Right renal cortex interstitium (tissue), 3 donors: ENCODE results near the gene GLI3. TPM values are rescaled to one million over a fixed set of nuclear protein-coding genes. Genes with fewer than 3 reads are reported as not detected.

Experiments
- DNase-seq, 3 donors: peaks; one replicate each; pipeline ENCODE4 v3.0.0-alpha.2; 2013; ENCODE audit warnings: low read depth in 3 of 3, low spot score in 2 of 3
- polyA plus RNA-seq, 3 donors: library from polyadenylated mRNA; unstranded; fragments of 120-200 nt; gene quantifications; one replicate each; pipeline ENCODE4 v1.2.1, GENCODE V29; 2013; ENCODE audit not compliant: insufficient read length in 3 of 3

The GLI3 gene
- polyA plus RNA-seq, 3 donors: 13.5 to 15.0 (median 14.5) TPM

DNA sequence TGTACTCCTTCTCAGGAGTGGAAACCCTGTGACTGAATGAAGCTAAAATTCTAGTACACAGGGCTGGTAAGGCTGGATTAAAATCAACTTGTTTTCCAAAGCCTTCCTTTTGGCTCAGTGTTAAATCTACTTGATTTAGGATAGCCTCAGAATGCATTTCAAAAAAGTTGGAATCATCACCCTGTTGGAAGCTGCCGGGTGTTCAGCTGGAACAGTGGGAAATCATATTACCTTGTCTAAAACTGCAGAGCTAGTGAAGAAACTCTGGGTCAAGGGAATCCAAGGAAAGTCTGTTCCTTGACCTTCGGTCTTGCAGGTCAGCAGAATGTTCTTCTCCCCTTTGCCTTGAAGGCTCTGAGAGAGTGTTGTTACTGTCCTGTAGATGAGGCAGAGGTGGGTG is 282.0 kb downstream of the GLI3 start:
- no peak for DNase-seq

DNA sequence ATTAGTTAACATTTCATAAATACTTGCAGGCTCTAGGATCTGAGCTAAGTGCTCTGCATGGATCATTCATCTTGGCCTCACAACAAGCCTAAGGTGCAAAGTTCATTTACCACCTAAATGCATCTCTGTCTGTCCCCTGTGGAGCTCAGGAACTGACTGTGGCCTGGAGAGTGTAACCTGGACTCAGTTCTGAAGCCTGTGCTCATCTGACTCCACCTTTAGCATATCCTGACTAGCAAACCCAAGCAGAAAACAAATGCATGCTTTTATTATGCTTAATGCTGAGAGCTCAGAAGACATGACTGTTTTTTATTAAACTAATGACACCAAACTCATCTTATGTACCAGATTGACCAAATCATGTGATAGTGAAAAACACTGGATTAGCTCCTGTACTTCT is 288.5 kb downstream of the GLI3 start:
- DNase-seq: no peak

DNA sequence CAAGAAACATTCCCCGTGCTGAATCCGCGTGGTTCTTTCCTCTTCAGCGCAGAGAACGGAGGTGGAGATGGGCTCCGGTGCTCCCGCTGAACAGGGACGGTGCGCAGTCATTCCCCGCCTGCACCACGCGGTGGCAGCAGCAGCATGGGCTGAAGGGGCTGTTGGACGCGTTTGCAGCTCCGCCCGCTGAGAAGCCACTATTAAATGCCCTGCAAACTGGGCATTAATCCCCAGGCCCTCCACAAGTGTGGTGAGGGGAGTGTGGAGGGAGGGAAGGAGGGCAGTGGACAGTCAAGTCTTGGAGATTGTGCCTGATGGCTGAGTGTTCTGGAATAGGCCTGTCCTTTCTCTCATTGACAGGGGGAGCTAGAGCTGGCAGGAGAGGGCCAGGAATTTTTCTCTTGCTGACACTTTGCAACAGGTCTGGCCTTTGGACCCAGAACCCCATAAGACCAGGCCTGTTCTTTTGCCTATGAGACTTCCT is 293.9 kb downstream of the GLI3 start:
- DNase-seq: peak; percentile 49 to 68 (median 62)

DNA sequence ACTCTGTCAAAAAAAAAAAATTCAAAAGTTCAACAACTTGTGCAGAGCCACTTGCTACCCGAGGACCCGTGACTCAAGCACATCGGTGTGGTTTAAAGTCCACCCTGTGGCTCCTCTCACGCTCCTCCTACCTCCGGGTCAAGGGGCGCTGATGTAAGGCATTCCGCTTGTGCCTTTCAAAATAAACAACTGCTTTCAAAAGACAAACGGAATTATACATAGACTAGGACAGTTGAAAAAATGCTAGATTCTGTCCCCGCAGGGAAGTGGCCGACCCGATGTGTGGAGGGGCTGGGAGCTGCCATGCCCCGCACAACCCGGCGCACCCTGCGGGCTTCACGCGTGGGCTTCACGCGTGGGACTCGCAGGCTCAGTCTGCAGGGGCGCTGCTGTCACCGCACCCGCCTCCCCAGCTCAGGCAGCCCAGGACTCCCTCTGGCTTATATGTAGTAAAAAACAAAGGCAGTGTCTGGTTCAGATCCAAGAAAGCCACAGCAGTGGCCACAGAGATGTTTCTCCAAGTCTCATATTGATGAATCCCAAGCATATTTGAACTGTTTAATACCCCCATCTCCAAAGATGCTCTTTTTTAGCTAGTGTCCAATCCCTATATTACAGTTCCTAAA is 294.4 kb downstream of the GLI3 start:
- DNase-seq: peak in 1 of 3 donors; percentile 17

DNA sequence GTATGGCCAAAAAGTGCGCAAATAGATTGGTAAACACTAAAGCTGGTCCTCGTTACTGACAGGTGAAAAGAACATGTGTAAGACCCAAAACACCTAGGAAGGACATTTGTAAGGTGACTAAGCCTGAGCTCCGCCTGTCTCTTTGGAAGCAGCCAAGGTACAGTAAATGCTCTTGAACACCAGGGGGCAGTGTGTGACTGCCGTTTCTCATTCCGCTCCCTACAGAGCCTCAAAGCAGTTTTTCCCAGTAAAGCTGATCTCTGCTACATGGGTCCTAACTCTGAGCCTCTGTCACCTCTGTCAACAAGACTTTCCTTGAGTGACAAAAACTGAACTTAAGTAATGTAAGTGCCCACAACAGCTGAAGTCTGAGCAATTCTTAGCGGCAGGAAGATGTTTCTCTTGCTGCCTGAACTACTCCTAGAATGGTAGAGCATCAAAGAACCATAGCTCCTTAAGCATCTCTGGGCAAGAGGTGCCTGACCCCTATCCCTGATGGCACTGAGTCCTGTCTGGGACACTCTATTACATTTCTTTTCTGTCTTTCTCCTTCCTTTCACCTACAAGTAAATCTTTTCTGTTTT is 296.2 kb downstream of the GLI3 start:
- DNase-seq: peak in 2 of 3 donors; percentile 56 to 68

DNA sequence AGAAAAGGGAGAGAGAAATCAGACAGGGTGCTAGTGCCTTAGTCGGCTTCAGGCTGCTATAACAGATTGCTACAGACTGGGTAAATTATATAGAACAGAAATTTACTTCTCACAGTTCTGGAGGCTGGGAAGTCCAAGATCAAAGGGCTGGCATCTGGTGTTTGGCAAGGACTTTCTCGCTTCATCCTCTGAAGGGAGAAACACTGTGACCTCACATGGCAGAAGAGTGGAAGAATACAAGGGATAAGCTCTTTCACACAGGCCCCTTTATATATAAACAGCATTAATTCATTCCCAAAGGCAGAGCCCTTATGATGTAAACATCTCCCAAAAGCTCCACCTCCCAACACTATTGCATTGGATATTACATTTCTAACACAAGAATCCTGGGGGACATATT is 298.6 kb downstream of the GLI3 start:
- no peak for DNase-seq

DNA sequence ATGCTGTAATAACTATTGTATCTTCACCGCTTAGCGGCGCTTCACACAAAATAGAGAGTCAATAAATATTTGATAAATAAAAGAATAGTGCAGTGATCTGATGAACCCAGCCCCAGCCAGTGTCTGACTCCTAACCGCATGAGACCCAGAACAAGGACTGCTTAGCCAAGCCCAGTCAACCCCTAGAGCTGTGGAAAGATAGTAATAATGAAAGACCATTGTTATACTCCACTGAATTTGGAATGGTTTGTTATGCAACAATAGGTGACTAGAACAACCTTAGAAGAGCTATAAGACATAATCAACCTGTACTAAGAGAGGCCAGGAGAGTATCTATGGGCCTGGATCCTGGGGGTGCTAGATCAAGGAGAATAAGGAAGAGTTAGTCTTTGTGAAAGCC is 303.6 kb downstream of the GLI3 start:
- no peak for DNase-seq

DNA sequence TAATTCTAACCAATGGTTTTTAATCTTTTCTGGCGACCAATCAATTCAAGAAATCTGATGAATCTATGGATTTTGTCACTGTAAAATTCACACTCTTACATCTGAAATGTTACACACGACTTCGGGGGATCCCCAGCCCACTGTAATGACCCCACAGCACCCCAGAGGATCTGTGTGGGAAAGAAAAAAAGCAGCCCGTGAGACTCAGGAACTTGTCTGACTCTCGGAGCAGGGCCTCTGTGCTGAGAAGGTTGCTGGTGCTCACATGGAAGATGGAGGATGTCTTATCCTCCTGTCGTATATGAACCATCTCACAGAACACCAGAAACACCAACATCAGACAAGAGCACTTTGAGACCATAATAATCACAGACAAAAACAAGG is 305.8 kb downstream of the GLI3 start:
- no peak for DNase-seq

DNA sequence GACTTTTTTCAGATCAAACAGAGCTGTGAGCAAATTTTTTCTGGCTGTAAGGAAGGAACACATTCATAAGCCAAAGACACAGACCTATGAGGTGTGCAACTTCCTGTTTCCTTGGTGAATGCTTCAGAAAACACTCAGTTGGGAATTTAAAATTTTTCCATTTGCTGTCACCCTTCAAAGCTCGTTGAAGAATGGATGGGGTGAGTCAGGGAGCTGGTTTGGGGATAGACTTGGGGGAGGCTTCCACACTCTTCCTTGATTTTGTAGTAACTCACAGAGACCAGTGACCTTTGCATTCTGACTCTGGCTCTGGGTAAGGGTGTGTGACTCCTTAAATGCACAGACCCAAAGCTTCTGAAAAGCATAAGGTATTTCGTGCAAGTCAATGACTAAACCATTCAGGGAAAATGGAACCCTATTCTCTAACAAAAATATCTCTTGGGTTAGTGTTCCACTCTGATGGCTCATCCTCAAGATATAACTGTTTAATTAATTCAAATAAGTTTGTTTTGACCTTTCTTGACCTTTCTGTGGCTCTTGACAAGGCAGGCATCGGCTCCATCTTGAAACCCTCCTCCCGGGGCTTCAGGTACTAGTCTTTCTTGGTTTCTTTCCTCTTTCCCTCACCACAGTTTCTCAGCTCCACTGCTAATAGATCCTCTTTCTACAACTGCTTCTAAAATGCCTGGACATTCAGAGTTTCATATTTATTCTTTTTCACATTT is 306.3 kb downstream of the GLI3 start:
- DNase-seq: no peak

DNA sequence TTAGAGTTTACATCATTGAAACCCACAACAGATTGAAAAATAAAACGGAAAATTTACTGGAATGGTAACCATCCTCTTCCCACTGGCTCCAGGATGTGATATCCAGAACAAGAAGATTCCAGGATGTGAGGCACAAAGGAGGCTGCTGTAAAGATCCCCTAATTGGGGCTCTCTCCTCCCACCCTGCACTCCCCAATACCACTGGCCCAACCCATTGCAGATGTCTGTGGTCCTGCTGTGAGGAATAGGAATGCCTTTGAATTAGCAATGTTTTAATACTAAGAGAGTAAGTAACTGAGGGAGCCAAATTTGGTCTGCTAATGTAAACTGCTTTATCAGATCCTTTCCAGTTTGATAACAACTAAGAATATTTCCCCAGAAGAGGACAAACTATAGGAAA is 308.2 kb downstream of the GLI3 start:
- no peak for DNase-seq

DNA sequence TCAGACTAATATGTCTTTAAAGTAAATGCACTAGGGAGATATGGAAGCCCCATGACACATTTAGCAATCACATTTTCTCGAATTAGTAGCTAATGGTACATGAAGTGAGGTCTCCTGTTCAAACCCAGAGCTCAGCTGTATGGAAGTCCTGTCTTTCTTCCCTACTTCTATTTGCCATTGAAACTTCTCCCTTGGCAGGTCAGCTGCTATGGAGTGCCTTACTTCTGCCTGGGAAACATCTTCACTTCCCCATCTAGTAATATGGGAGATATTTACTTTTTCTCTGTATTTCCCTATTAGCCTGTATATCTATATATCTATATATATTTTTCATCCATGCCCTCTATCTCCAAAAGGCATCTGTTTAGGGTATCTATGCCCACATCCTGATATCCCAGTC is 308.8 kb downstream of the GLI3 start:
- DNase-seq: no peak

DNA sequence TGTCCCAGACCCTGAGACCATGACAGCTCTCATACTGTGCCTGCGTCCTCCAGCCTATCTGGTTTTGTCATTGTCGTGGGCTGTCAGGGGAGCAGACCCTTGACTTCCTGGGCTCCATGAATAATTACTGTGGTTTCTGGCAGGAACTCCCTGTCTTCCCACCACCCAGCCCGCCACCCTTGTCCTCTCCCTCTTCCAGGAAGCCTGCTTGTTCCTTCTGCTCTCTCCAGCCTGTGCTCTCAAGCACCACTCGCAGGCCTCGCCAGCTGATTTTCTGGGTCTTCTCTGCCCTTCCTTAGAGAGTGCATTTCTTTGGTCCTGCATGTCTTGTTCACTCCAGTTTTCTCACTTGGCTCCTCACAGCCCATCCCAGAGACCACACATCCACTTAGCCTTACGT is 309.6 kb downstream of the GLI3 start:
- DNase-seq: no peak

DNA sequence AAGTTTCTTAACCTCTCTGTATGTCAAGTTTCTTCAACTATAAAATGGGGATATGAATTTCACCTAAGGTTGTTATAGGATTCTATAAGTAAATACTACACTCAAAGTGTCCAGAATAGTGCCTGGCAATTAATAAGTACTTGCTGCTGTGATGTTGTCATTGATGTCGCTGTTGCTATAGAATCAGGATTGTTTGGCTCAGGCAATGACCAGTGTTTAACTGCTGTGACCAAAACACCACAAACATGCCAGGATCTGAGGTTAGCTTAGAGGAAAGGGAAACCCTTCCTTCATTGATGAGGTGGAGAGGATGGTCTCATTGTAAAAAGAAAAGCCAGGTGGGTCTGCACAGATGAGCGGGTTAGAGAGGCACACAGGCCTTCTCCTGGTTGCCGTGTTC is 311.1 kb downstream of the GLI3 start:
- DNase-seq: no peak

DNA sequence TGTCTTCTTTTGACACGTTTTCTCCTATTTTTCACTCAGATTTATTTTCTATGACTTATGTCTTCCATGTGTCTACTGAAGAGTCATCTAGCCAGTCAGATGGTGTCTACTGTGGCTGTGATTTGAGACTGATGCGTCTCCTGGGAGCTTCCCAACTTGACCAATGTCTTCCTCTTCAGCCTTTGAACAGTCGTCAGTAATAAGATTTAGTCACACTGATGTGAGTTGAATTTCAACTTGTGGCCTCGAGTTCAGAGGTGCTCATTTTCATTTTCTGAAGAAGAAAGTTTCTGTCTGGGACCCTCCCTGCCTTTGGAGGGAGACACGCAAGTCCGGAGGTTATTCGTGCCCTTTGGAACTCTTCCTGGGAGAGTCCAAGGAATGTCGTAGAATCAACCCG is 312.2 kb downstream of the GLI3 start:
- DNase-seq: no peak

DNA sequence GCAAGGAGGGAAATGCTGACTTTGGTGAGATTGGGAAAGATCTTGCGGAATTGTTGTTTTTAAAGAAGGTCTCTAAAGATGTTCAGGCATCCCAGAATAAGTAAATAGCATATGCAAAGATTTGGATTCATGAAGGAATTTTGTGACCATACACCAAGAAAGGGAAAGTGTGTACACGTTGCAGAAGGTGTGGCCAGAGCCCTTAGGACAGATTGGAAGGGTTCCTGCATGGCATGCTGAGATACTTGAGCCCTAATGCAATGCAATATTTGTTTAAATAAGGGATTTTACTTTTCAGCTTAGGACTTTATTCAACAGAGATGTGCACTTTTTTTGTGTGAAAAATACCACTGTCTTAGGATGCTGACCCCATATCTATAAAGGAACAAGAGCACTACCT is 314.6 kb downstream of the GLI3 start:
- DNase-seq: no peak

DNA sequence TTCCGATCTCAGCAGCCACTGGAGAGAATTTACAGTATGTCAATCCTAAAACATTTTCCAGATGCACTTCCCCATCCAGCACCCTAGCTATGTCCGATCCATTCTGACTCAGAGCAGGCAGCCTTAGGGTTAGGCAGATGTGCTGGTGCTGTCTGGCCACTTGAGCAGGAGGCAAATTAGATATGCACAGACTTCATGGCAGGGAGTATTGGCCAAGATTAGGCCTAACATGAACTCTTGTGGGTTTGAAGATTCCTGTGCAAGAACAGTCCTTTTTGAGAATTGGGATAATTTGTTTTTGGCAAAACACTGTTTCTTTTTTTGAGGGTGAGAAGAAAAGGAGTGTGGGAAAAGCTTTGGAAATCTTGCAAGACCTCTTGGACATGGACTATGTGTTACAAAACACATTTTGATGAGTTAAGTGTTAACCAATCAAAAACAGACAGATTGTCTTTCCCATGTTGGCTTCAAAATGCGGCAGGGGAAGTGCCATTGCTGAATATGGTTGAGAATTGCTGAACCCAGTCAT is 315.5 kb downstream of the GLI3 start:
- DNase-seq: no peak

DNA sequence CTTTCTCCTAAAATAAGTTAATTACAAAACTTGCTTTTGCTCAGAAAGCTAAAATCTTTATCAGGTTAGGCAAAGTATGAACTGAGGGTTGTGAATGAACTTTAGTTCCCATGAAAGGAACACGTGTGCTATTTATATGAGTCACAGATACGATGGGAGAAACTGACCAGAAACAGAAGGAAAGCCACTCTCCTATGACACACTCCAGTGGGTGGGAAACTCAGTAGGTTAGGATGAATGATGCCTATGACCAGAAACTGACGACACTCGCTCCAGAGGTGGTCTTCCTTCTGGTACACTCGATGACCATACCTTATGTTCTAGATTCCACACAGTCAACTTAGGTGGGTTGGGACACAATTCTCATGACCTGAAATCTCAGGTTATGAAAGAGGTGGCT is 318.4 kb downstream of the GLI3 start:
- no peak for DNase-seq

DNA sequence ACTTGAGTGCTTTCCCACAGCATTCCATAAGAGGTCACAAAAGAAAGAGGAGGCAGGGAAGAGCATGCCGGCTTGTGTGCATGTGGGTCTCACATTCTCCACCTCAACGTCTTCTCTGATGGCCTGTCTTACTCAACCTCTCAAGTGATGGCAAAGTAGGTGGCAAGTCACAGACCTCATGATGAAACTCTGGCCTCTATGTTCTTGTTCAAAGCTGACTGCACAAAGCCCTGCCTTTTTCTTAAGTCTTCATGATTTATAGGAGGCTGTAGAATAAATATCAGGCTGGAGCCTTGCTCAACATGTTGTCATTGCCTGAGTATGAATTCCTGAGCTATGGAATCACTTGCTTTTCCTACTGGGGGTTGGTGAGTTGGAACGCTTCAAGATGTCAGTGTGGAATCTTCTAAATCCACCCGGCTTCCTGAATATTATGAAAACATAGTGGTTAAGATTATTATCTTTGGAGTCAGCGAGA is 320.5 kb downstream of the GLI3 start:
- no peak for DNase-seq

DNA sequence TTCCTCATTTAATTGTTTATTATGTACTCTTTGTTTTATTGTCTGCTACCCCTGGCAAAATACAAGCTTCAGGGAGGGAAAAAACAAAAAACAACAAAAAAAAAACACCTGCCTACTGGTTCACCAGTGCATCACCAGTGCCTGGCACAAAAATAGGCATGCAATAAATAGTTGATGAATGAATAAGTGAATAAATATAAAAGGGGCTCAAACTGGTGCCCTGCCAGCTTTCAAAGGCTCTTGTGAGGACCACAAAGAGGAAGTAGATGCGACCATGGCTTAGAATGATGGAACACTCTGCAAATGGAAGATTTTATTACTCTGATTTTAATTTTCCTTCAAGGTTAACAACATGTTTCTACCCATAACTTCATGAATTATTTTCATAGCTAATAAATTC is 321.1 kb downstream of the GLI3 start:
- DNase-seq: no peak

DNA sequence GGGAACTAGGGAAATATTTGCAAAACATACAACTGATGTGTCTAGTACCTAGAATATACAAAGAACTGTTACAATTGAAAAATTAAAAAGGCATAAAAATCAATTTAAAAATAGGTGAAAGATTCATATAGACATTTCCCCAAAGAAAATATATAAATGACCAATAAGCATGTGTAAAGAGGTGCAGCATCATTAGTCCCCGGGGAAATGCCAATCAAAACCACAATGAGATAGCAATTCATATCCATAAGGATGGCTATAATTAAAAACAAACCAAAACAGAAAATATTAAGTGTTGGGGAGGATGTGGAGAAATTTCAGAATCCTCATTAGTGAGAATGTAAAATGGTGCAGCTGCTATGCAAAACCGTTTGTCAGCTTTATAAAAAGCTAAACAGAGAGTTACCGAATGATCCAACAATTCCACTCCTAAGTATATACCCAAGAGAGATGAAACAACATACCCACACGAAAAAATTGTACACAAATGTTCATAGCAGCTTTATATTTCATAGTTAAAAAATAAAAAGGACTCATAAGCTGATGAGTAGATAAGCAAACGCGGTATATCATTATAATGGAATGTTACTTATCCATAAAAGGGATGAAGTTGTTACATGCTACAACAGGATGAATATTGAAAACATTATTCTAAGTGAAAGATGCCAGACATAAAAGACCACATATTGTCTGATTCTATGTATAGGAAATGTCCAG is 324.0 kb downstream of the GLI3 start:
- DNase-seq: no peak

DNA sequence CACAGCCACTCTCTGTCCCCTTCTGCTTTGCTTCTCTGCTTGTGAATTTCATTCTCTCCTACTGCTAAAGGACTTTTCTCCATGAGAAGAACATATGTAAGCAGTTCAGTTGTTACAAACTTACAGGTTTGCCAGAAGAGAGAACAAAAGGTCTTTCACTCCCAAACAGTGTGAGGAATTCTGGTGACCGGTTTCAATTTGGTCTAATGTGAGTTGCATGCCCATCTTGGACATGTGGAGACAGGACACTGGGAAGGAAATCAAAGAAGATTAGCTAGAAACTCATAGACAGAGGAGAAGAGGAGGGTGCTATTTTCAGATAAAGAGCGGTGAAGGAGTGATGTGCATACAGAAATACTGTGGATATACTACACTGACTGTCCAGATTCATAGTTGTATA is 324.6 kb downstream of the GLI3 start:
- no peak for DNase-seq
